ENCODE measurements around the gene SEMA7A.
"Not testable (repeated sequence)": the region's sequence is repeated elsewhere in the genome, so short reads cannot be mapped to it uniquely, and the experiment has no call there.

SEMA7A gene

GRCh38 chr15:74399511-74400312, 34.0 kb downstream of the SEMA7A start:
- DNase-seq (ENCODE audit: low spot score): no peak

- DNase-seq (ENCODE audit: low spot score): no peak
Measured at GRCh38 chr15:74399100-74399499, 34.7 kb downstream of the SEMA7A start.

- DNase-seq (ENCODE audit: low spot score): no peak
Measured at GRCh38 chr15:74398183-74398582, 35.6 kb downstream of the SEMA7A start.

GRCh38 chr15:74397239-74398068, 36.3 kb downstream of the SEMA7A start:
- DNase-seq (ENCODE audit: low spot score): no peak

GRCh38 chr15:74396445-74397238, 37.1 kb downstream of the SEMA7A start:
- DNase-seq (ENCODE audit: low spot score): peak; percentile 61

GRCh38 chr15:74396146-74396438, 37.7 kb downstream of the SEMA7A start:
- DNase-seq (ENCODE audit: low spot score): no peak

- DNase-seq (ENCODE audit: low spot score): no peak
Measured at GRCh38 chr15:74395319-74396145, 38.2 kb downstream of the SEMA7A start.

GRCh38 chr15:74394090-74394846, 39.5 kb downstream of the SEMA7A start:
- no peak for DNase-seq (ENCODE audit: low spot score)

GRCh38 chr15:74393423-74393822, 40.3 kb downstream of the SEMA7A start:
- no peak for DNase-seq (ENCODE audit: low spot score)

- DNase-seq (ENCODE audit: low spot score): no peak
Measured at GRCh38 chr15:74392902-74393301, 40.9 kb downstream of the SEMA7A start.

GRCh38 chr15:74392451-74392830, 41.3 kb downstream of the SEMA7A start:
- DNase-seq (ENCODE audit: low spot score): peak; percentile 62

- no peak for DNase-seq (ENCODE audit: low spot score)
Measured at GRCh38 chr15:74391582-74392450, 41.9 kb downstream of the SEMA7A start.

GRCh38 chr15:74390647-74391288, 43.0 kb downstream of the SEMA7A start:
- DNase-seq (ENCODE audit: low spot score): no peak

GRCh38 chr15:74390049-74390646, 43.6 kb downstream of the SEMA7A start:
- DNase-seq (ENCODE audit: low spot score): not testable (repeated sequence)

GRCh38 chr15:74389241-74390048, 44.3 kb downstream of the SEMA7A start:
- DNase-seq (ENCODE audit: low spot score): no peak

- DNase-seq (ENCODE audit: low spot score): no peak
Measured at GRCh38 chr15:74388363-74388951, 45.3 kb downstream of the SEMA7A start.

GRCh38 chr15:74387621-74388362, 46.0 kb downstream of the SEMA7A start:
- DNase-seq (ENCODE audit: low spot score): no peak
